ENCODE data around the gene MYO5C.
"Not testable (repeated sequence)": the region's sequence is repeated elsewhere in the genome, so short reads cannot be mapped to it uniquely, and the experiment has no call there.

DNA sequence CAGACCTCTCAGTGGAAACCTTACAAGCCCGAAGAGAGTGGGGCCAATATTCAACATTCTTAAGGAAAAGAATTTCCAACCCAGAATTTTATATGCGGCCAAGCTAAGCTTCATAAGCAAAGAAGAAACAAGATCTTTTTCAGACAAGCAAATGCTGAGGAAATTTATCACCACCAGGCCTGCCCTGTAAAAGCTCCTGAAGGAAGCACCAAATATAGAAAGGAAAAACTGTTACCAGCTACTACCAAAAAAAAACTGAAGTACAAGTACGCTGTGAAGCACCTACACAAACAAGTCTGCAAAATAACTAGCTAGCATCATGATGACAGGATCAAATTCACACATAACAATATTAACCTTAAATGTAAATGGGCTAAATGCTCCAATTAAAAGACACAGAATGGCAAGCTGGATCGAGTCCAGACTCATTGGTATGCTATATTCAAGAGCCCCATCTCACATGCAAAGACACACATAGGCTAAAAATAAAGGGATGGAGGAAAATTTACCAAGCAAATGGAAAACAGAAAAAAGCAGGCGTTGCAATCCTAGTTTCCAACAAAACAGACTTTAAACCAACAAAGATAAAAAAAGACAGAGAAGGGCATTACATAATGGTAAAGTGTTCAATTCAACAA, 130.0 kb downstream of the MYO5C start:
- TF ChIP-seq, protein P1, sequence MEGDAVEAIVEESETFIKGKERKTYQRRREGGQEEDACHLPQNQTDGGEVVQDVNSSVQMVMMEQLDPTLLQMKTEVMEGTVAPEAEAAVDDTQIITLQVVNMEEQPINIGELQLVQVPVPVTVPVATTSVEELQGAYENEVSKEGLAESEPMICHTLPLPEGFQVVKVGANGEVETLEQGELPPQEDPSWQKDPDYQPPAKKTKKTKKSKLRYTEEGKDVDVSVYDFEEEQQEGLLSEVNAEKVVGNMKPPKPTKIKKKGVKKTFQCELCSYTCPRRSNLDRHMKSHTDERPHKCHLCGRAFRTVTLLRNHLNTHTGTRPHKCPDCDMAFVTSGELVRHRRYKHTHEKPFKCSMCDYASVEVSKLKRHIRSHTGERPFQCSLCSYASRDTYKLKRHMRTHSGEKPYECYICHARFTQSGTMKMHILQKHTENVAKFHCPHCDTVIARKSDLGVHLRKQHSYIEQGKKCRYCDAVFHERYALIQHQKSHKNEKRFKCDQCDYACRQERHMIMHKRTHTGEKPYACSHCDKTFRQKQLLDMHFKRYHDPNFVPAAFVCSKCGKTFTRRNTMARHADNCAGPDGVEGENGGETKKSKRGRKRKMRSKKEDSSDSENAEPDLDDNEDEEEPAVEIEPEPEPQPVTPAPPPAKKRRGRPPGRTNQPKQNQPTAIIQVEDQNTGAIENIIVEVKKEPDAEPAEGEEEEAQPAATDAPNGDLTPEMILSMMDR (conservative IDR thresholded peaks at IDR 0.05; ENCODE audit: low read depth, low read length), result not testable (repeated sequence)
- TF ChIP-seq CEBPB (IDR thresholded peaks at IDR 0.05; ENCODE audit: low read depth, low read length); POLR2A (IDR thresholded peaks at IDR 0.05; ENCODE audit: low read depth, low read length); USF2 (IDR thresholded peaks at IDR 0.05; ENCODE audit: low read depth, low read length); SMC3 (IDR thresholded peaks at IDR 0.05; ENCODE audit: low read depth, low read length); RAD21 (IDR thresholded peaks at IDR 0.05; ENCODE audit: low read length): not testable (repeated sequence)
- TF ChIP-seq, protein P2, sequence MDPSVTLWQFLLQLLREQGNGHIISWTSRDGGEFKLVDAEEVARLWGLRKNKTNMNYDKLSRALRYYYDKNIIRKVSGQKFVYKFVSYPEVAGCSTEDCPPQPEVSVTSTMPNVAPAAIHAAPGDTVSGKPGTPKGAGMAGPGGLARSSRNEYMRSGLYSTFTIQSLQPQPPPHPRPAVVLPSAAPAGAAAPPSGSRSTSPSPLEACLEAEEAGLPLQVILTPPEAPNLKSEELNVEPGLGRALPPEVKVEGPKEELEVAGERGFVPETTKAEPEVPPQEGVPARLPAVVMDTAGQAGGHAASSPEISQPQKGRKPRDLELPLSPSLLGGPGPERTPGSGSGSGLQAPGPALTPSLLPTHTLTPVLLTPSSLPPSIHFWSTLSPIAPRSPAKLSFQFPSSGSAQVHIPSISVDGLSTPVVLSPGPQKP (IDR thresholded peaks at IDR 0.05; ENCODE audit: borderline replicate concordance, low read depth, low read length), result not testable (repeated sequence)
